IPS DF 4.7 (cell line): Measurements from ENCODE around the gene TTLL10.
"Not testable (repeated sequence)": the region's sequence is repeated elsewhere in the genome, so short reads cannot be mapped to it uniquely, and the experiment has no call there.

ENCODE experiments used
- DNase-seq: peaks from one replicate; pipeline ENCODE4 v3.0.0-alpha.2; 2013; ENCODE audit warnings: low spot score; ENCODE audit errors: extremely low read depth

TTLL10 gene

GRCh38 chr1:1141244-1141910 lies 32.3 kb upstream of the TTLL10 start:
- DNase-seq = no peak

GRCh38 chr1:1141911-1142250 lies 31.8 kb upstream of the TTLL10 start:
- DNase-seq = no peak

DNA sequence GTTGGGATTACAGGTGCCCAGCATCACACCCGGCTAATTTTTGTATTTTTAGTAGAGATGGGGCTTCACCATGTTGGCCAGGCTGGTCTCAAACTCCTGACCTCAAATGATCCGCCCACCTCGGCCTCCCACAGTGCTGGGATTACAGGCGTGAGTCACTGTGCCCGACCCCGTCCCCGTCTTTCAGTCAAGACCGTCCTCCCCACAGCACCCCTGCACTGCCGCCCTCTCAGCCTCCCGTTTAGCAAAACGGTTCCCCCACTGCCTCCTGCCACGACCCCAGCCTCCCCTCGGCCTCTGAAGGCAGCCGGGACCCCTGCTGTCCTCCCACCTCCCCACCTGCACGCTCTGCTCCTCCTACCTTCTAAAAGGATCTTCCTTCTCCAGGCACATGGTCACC lies 31.3 kb upstream of the TTLL10 start:
- not testable (repeated sequence) for DNase-seq

GRCh38 chr1:1142844-1143243 lies 30.8 kb upstream of the TTLL10 start:
- no peak for DNase-seq

GRCh38 chr1:1143636-1144035 lies 30.0 kb upstream of the TTLL10 start:
- DNase-seq = no peak

GRCh38 chr1:1144122-1144842 lies 29.4 kb upstream of the TTLL10 start:
- no peak for DNase-seq

GRCh38 chr1:1144843-1145546 lies 28.7 kb upstream of the TTLL10 start:
- DNase-seq = no peak

GRCh38 chr1:1145547-1145914 lies 28.1 kb upstream of the TTLL10 start:
- no peak for DNase-seq

- no peak for DNase-seq
These were observed 27.7 kb upstream of the TTLL10 start for GRCh38 chr1:1146026-1146425.

DNA sequence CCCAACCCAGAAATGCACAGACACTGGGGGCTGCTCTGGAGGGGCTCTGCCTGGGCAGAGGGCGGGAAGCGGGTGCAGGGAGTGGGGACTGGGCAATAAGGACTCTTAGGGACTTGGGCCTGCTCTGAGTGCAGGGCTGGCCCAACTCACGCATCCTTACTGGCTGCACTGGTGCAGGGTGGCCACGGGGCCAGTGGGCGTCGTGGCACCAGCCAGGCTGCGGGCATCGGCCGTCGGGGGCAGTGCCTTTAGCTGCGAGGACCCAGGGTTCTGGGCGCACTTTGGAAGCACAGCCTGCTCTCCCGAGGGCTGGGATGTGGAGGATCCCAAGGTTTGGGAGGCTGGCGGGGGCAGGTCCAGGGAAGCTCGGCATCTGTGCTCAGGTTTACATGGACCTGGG lies 27.1 kb upstream of the TTLL10 start:
- no peak for DNase-seq

DNA sequence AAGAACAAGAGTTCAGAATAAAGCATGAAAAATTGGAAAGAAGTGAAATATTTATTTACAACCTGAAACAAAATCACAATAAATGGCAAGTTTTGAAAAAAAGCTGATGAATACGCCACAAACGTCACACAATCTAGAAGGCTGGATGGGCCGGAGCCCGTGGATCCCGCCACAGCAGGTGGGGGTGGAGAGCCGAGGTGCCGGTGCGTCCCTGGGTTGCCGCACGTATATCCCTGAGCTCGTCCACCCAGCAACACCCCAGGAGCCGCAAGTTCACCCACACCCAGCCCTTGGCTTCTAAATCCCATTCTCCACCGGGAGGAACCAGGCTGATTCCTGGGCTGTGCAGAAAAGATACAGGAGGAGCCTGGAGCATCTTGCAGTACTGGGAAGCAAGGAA lies 25.6 kb upstream of the TTLL10 start:
- no peak for DNase-seq

GRCh38 chr1:1148569-1148968 lies 25.1 kb upstream of the TTLL10 start:
- no peak for DNase-seq

GRCh38 chr1:1149416-1149815 lies 24.3 kb upstream of the TTLL10 start:
- DNase-seq = no peak

GRCh38 chr1:1150100-1150499 lies 23.6 kb upstream of the TTLL10 start:
- no peak for DNase-seq

DNA sequence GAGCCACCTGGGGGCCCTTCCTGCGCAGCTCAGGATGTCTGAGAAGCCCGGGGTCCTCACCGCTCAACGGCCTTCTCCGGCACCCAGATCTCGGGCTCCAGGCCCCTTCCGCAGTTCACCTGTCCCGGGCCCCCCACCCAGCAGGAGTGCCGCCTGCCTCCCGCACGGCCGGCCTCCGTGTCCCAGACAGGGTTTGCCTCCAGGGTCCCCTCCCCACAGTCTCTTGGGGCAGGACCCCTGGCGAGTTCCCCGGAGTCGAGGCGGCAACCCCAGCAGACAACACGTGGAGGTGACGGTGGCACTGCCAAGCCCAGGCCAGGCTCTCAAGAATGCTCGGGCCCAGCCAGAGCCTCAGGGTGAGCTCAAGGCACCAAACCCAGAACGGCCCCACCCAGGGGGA lies 22.4 kb upstream of the TTLL10 start:
- DNase-seq = no peak

DNA sequence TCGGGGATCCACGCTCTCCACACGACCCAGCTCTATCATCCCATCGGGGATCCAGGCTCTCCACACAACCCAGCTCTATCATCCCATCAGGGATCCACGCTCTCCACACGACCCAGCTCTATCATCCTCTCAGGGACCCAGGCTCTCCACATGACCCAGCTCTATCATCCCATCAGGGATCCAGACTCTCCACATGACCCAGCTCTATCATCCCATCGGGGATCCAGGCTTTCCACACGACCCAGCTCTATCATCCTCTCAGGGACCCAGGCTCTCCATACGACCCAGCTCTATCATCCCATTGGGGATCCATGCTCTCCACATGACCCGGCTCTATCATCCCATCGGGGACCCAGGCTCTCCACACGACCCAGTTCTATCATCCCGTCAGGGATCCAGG lies 21.2 kb upstream of the TTLL10 start:
- DNase-seq = not testable (repeated sequence)

DNA sequence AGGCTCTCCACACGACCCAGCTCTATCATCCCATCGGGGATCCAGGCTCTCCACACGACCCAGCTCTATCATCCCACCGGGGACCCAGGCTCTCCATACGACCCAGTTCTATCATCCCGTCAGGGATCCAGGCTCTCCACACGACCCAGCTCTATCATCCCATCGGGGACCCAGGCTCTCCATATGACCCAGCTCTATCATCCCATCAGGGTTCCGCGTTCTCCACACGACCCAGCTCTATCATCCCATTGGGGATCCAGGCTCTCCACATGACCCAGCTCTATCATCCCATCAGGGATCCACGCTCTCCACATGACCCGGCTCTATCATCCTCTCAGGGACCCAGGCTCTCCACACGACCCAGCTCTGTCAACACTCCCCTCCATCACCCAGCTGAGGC lies 20.5 kb upstream of the TTLL10 start:
- not testable (repeated sequence) for DNase-seq

DNA sequence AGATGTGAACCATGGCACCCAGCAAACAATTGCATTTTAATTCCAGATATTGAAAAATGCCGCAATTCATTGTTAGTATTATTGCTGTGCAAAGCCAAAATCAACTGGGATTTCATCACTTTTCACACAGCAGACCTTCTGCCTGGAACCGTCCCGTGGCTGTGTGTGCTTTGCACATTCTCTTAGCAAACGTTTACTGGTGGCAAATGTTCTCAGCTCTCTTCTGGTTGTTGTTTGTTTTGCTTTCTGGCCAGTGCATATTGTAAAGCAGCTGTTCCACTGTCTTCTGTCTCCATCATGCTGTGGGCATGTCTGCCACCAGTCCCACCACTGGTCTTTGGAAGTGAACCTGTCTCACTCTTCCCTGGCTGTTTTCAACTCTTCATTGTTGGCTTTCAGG lies 19.8 kb upstream of the TTLL10 start:
- no peak for DNase-seq

DNA sequence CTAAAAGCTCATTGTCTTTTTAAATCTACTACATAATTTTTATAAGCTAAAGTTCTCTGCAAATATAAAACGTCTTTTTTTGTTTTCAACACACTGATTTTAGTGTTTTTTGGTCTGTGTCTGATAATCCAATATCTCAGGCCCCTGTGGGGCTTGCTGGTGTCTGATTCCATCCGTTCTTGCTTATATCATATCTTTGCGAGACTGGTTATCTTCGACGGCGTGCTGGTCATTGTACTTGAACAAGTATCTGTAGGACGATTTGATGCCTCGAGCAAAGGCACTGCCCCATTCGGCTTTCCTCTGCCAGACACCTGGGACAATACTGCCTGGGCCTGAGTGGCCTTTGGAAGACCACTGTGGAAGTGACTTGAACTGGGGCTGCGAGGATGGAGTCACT lies 18.4 kb upstream of the TTLL10 start:
- no peak for DNase-seq

- no peak for DNase-seq
These were observed 17.3 kb upstream of the TTLL10 start for GRCh38 chr1:1156140-1157032.

- no peak for DNase-seq
These were observed 16.7 kb upstream of the TTLL10 start for GRCh38 chr1:1157033-1157365.

GRCh38 chr1:1157426-1157913 lies 16.2 kb upstream of the TTLL10 start:
- DNase-seq = no peak
